GM20431 (cell line): ENCODE results near the gene GSAP.

Source experiments
- in situ Hi-C: fragments of 300-500 bp; cut with MseI, MboI; formaldehyde crosslinking; loops from one replicate; pipeline ENCODE4 v1.15.0; 2020; ENCODE audit warnings: low sequenced_read_pairs; ENCODE audit not compliant: unreplicated experiment

GSAP gene

GRCh38 chr7:77409739-77410547 is 6.2 kb downstream of the GSAP start:
- in situ Hi-C loops = no loop called here

GRCh38 chr7:77409005-77409738 is 7.0 kb downstream of the GSAP start:
- in situ Hi-C loops = no loop called here

- in situ Hi-C loops = no loop called here
Observed at GRCh38 chr7:77407906-77408305, 8.2 kb downstream of the GSAP start.

GRCh38 chr7:77406421-77406820 is 9.7 kb downstream of the GSAP start:
- in situ Hi-C loops = no loop called here

- in situ Hi-C loops = no loop called here
Observed at GRCh38 chr7:77404641-77405040, 11.5 kb downstream of the GSAP start.

- in situ Hi-C loops = no loop called here
Observed at GRCh38 chr7:77403957-77404356, 12.2 kb downstream of the GSAP start.

- in situ Hi-C loops = no loop called here
Observed at GRCh38 chr7:77402818-77403217, 13.3 kb downstream of the GSAP start.

GRCh38 chr7:77401002-77401401 is 15.1 kb downstream of the GSAP start:
- in situ Hi-C loops = no loop called here

GRCh38 chr7:77399816-77400215 is 16.3 kb downstream of the GSAP start:
- in situ Hi-C loops = no loop called here

GRCh38 chr7:77396894-77397547 is 19.1 kb downstream of the GSAP start:
- in situ Hi-C loops = no loop called here

- in situ Hi-C loops = no loop called here
Observed at GRCh38 chr7:77395626-77396025, 20.5 kb downstream of the GSAP start.

GRCh38 chr7:77393954-77394353 is 22.2 kb downstream of the GSAP start:
- in situ Hi-C loops = no loop called here

- in situ Hi-C loops = no loop called here
Observed at GRCh38 chr7:77393261-77393660, 22.9 kb downstream of the GSAP start.

- in situ Hi-C loops = no loop called here
Observed at GRCh38 chr7:77391230-77391629, 24.9 kb downstream of the GSAP start.

GRCh38 chr7:77388055-77388641 is 28.0 kb downstream of the GSAP start:
- in situ Hi-C loops = no loop called here

- in situ Hi-C loops = no loop called here
Observed at GRCh38 chr7:77386165-77386822, 29.9 kb downstream of the GSAP start.

GRCh38 chr7:77383333-77383740 is 32.8 kb downstream of the GSAP start:
- in situ Hi-C loops = no loop called here

- in situ Hi-C loops = no loop called here
Observed at GRCh38 chr7:77382532-77382931, 33.6 kb downstream of the GSAP start.

GRCh38 chr7:77378584-77378983 is 37.6 kb downstream of the GSAP start:
- in situ Hi-C loops = no loop called here

- in situ Hi-C loops = no loop called here
Observed at GRCh38 chr7:77370606-77371005, 45.5 kb downstream of the GSAP start.
